Measurements from ENCODE around the gene ZNF619. TPM values are rescaled to one million over a fixed set of nuclear protein-coding genes. Genes with fewer than 3 reads are reported as not detected.

The ZNF619 gene
- total RNA-seq, 1 donor from 2014 or later, result 7.3 TPM

- no peaks in the 10 kb centered on the region for H3K4me1 Mint-ChIP-seq (ENCODE audit: unreplicated experiment)
- TF ChIP-seq CTCF (conservative IDR thresholded peaks at IDR 0.05), result no peak
- peaks cover 83% of the 10 kb centered on the region for H3K36me3 Mint-ChIP-seq
- DNase-seq (ENCODE audit: extremely low spot score, unreplicated experiment), result no peak
- H3K4me3 Mint-ChIP-seq, result no peak overlapping the region
- no peaks in the 10 kb centered on the region for H3K27me3 Mint-ChIP-seq
- peaks cover 15% of the 10 kb centered on the region for H3K9me3 Mint-ChIP-seq
- no peak overlapping the region for H3K27ac Mint-ChIP-seq
Observed at GRCh38 chr3:40534283-40534682, 57.4 kb downstream of the ZNF619 start.

Other genes starting within 250 kb of the ZNF619 start
- 55.2 and 81.8 TPM in 2 replicates for gene EIF1B, start 167.4 kb upstream of the ZNF619 start, total RNA-seq (ENCODE audit: low replicate concordance)
- 2.5 and 2.7 TPM in 2 replicates for gene ENTPD3, start 89.9 kb upstream of the ZNF619 start, total RNA-seq (ENCODE audit: low replicate concordance)
- gene RPL14, start 19.8 kb upstream of the ZNF619 start, total RNA-seq (ENCODE audit: low replicate concordance), result 2,109 and 2,207 TPM in 2 replicates
- gene ZNF620, start 28.9 kb downstream of the ZNF619 start, total RNA-seq (ENCODE audit: low replicate concordance), result 12.3 and 14.0 TPM in 2 replicates
- 17.0 and 23.3 TPM in 2 replicates for gene ZNF621, start 47.8 kb downstream of the ZNF619 start, total RNA-seq (ENCODE audit: low replicate concordance)